HepG2 (cell line): ENCODE results near the gene ATAD3C. TPM values are rescaled to one million over a fixed set of nuclear protein-coding genes. Genes with fewer than 3 reads are reported as not detected.

Experiments used
- E2F2 ChIP-seq: sonication (generic); formaldehyde crosslinking; IDR thresholded peaks from 2 replicates; pipeline ENCODE4 v1.4.0; 2020; ENCODE audit warnings: missing genetic modification reagents, borderline replicate concordance
- GTF2F1 ChIP-seq: fragments of 150-350 bp; IDR thresholded peaks from 2 replicates; pipeline ENCODE4 v1.6.1; 2014; ENCODE audit warnings: low read length
- HMG20A ChIP-seq: IDR thresholded peaks from 2 replicates; pipeline ENCODE4 v1.6.1; 2016; ENCODE audit warnings: borderline replicate concordance
- KAT8 ChIP-seq: IDR thresholded peaks from 2 replicates; pipeline ENCODE4 v1.6.1; 2016; ENCODE audit warnings: missing genetic modification reagents, missing compliant biosample characterization
- MED1 ChIP-seq: sonication (generic); formaldehyde crosslinking; IDR thresholded peaks from 2 replicates; pipeline ENCODE4 v1.4.0; 2020; ENCODE audit warnings: missing genetic modification reagents
- MEIS1 ChIP-seq: sonication (generic); formaldehyde crosslinking; IDR thresholded peaks from 2 replicates; pipeline ENCODE4 v1.9.0; 2021; ENCODE audit warnings: mild to moderate bottlenecking, missing genetic modification reagents, moderate library complexity, borderline replicate concordance
- PITX1 ChIP-seq: sonication (generic); formaldehyde crosslinking; IDR thresholded peaks from 2 replicates; pipeline ENCODE4 v1.5.1; 2020; ENCODE audit warnings: mild to moderate bottlenecking, missing genetic modification reagents
- SIX1 ChIP-seq: sonication (generic); formaldehyde crosslinking; IDR thresholded peaks from 2 replicates; pipeline ENCODE4 v1.4.0; 2020; ENCODE audit warnings: missing genetic modification reagents, borderline replicate concordance
- TERF1 ChIP-seq: sonication (generic); formaldehyde crosslinking; IDR thresholded peaks from 2 replicates; pipeline ENCODE4 v1.8.0; 2022; ENCODE audit warnings: mild to moderate bottlenecking, missing genetic modification reagents, moderate library complexity
- ZC3H13 ChIP-seq: sonication (generic); formaldehyde crosslinking; IDR thresholded peaks from 2 replicates; pipeline ENCODE4 v1.8.1; 2023; ENCODE audit warnings: mild to moderate bottlenecking, missing genetic modification reagents, moderate library complexity
- ZFP36L2 ChIP-seq: sonication (generic); formaldehyde crosslinking; IDR thresholded peaks from 2 replicates; pipeline ENCODE4 v1.4.0; 2020; ENCODE audit warnings: missing genetic modification reagents
- ZMYM3 ChIP-seq: sonication (generic); formaldehyde crosslinking; IDR thresholded peaks from 2 replicates; pipeline ENCODE4 v1.5.1; 2020; ENCODE audit warnings: mild to moderate bottlenecking, missing genetic modification reagents
- ZMYM4 ChIP-seq: sonication (generic); formaldehyde crosslinking; IDR thresholded peaks from 2 replicates; pipeline ENCODE4 v1.8.1; 2023; ENCODE audit warnings: mild to moderate bottlenecking, missing genetic modification reagents
- ZNF136 ChIP-seq: sonication (generic); formaldehyde crosslinking; IDR thresholded peaks from 2 replicates; pipeline ENCODE4 v1.8.1; 2022; ENCODE audit warnings: low read depth, mild to moderate bottlenecking, moderate library complexity, missing genetic modification reagents
- ZNF180 ChIP-seq: sonication (generic); formaldehyde crosslinking; IDR thresholded peaks from 2 replicates; pipeline ENCODE4 v1.4.0; 2020; ENCODE audit warnings: low read depth, missing genetic modification reagents, borderline replicate concordance
- ZNF225 ChIP-seq: sonication (generic); formaldehyde crosslinking; IDR thresholded peaks from 2 replicates; pipeline ENCODE4 v1.4.0; 2020; ENCODE audit warnings: mild to moderate bottlenecking, missing genetic modification reagents
- ZNF296 ChIP-seq: sonication (generic); formaldehyde crosslinking; conservative IDR thresholded peaks from 2 replicates; pipeline ENCODE4 v1.5.0; 2020; ENCODE audit warnings: mild to moderate bottlenecking, missing genetic modification reagents
- ZNF781 ChIP-seq: sonication (generic); formaldehyde crosslinking; IDR thresholded peaks from 2 replicates; pipeline ENCODE4 v1.5.1; 2020; ENCODE audit warnings: borderline replicate concordance, mild to moderate bottlenecking, missing genetic modification reagents; ENCODE audit errors: not compliant biosample characterization
- ZNF839 ChIP-seq: sonication (generic); formaldehyde crosslinking; IDR thresholded peaks from 2 replicates; pipeline ENCODE4 v1.4.0; 2020; ENCODE audit warnings: missing genetic modification reagents, mild to moderate bottlenecking, borderline replicate concordance
- ZSCAN5A ChIP-seq: sonication (generic); formaldehyde crosslinking; IDR thresholded peaks from 2 replicates; pipeline ENCODE4 v1.8.0; 2022; ENCODE audit warnings: mild to moderate bottlenecking, missing genetic modification reagents, borderline replicate concordance
- polyA plus RNA-seq, 8 experiments: library from polyadenylated mRNA; depleted of rRNA in 3 of 8; stranded (reverse) in 7 of 8; unstranded in 1 of 8; fragments of >200 nt; fragmentation: Illumina TruSeq in 4 of 8; extraction: Trizol in 4 of 8; gene quantifications; 2 replicates each; pipeline versions ENCODE4 v1.2.1 to v1.2.3, GENCODE V29; 2011 to 2016; ENCODE audit warnings: low read depth in 4 of 8, missing spikeins in 1 of 8, mixed read lengths in 1 of 8; ENCODE audit not compliant: insufficient read depth in 1 of 8
- total RNA-seq, 5 experiments: library from RNA; depleted of rRNA; stranded (reverse); fragments of >200 nt; fragmentation: Illumina TruSeq; extraction: Trizol; gene quantifications; 2 replicates each; pipeline ENCODE4 v1.2.3, GENCODE V29; 2016; ENCODE audit warnings: low read depth in 1 of 5
- TF ChIP-seq, protein P1 (sequence below): sonication (generic); formaldehyde crosslinking; IDR thresholded peaks from 2 replicates; pipeline ENCODE4 v1.4.0; 2020; ENCODE audit warnings: missing genetic modification reagents
- TF ChIP-seq, protein P2 (sequence below): sonication (generic); formaldehyde crosslinking; IDR thresholded peaks from 2 replicates; pipeline ENCODE4 v1.4.0; 2020; ENCODE audit warnings: missing genetic modification reagents

ATAD3C gene
- total and polyA plus RNA-seq, 2 of the 13 experiments (the other 11 are each of a cell fraction or from before 2014, with no cell fraction given): 2.4 to 3.2 TPM

GRCh38 chr1:1429671-1430073 lies 19.8 kb upstream of the ATAD3C start (continued):
- TF ChIP-seq TERF1 (CRISPR knock-in tag) (no peak), ZC3H13 (CRISPR knock-in tag) (no peak), GTF2F1 (no peak), MED1 (CRISPR knock-in tag) (no peak), ZNF781 (no peak), MEIS1 (CRISPR knock-in tag) (no peak), ZSCAN5A (CRISPR knock-in tag) (no peak), PITX1 (0 out of 2 replicates have a peak, but pooled peaks have one; percentile 12), E2F2 (CRISPR knock-in tag) (no peak), ZNF839 (no peak), KAT8 (peak; percentile 15; the same call in 1 of the 2 replicates), ZNF136 (CRISPR knock-in tag) (no peak), ZNF225 (CRISPR knock-in tag) (no peak), SIX1 (CRISPR knock-in tag) (no peak), ZMYM3 (peak; percentile 99), ZNF180 (CRISPR knock-in tag) (no peak), ZMYM4 (CRISPR knock-in tag) (no peak), ZFP36L2 (CRISPR knock-in tag) (no peak), ZNF296 (CRISPR knock-in tag) (no peak), HMG20A (CRISPR knock-in tag) (no peak)
- TF ChIP-seq, protein P1, sequence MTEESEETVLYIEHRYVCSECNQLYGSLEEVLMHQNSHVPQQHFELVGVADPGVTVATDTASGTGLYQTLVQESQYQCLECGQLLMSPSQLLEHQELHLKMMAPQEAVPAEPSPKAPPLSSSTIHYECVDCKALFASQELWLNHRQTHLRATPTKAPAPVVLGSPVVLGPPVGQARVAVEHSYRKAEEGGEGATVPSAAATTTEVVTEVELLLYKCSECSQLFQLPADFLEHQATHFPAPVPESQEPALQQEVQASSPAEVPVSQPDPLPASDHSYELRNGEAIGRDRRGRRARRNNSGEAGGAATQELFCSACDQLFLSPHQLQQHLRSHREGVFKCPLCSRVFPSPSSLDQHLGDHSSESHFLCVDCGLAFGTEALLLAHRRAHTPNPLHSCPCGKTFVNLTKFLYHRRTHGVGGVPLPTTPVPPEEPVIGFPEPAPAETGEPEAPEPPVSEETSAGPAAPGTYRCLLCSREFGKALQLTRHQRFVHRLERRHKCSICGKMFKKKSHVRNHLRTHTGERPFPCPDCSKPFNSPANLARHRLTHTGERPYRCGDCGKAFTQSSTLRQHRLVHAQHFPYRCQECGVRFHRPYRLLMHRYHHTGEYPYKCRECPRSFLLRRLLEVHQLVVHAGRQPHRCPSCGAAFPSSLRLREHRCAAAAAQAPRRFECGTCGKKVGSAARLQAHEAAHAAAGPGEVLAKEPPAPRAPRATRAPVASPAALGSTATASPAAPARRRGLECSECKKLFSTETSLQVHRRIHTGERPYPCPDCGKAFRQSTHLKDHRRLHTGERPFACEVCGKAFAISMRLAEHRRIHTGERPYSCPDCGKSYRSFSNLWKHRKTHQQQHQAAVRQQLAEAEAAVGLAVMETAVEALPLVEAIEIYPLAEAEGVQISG (CRISPR knock-in tag): no peak; the same call in 1 of the 2 replicates
- TF ChIP-seq, protein P2, sequence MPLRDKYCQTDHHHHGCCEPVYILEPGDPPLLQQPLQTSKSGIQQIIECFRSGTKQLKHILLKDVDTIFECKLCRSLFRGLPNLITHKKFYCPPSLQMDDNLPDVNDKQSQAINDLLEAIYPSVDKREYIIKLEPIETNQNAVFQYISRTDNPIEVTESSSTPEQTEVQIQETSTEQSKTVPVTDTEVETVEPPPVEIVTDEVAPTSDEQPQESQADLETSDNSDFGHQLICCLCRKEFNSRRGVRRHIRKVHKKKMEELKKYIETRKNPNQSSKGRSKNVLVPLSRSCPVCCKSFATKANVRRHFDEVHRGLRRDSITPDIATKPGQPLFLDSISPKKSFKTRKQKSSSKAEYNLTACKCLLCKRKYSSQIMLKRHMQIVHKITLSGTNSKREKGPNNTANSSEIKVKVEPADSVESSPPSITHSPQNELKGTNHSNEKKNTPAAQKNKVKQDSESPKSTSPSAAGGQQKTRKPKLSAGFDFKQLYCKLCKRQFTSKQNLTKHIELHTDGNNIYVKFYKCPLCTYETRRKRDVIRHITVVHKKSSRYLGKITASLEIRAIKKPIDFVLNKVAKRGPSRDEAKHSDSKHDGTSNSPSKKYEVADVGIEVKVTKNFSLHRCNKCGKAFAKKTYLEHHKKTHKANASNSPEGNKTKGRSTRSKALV: no peak
